Right atrium auricular region (tissue), 2 donors: Measurements from ENCODE around the gene GLUD1. TPM values are rescaled to one million over a fixed set of nuclear protein-coding genes. Genes with fewer than 3 reads are reported as not detected.
A peak's percentile ranks its signal among the peaks of the same experiment; 100 is the strongest.
"Not testable (repeated sequence)": the region's sequence is repeated elsewhere in the genome, so short reads cannot be mapped to it uniquely, and the experiment has no call there.

Experiments
- DNase-seq: peaks from one replicate; pipeline ENCODE4 v3.0.0-alpha.2; 2019; ENCODE audit warnings: low spot score
- H3K27ac ChIP-seq, 2 donors: fragments of 200-600 bp; sonication (generic); 1 replicate in 1 of 2; 2 replicates in 1 of 2; pipeline ENCODE4 v1.5.1; 2016 to 2019
- H3K27me3 ChIP-seq, 2 donors: fragments of 200-600 bp; sonication (generic); one replicate each; pipeline versions ENCODE4 v1.5.1 to v1.6.0; 2017 to 2019
- H3K36me3 ChIP-seq: fragments of 200-600 bp; sonication (generic); one replicate; pipeline ENCODE4 v1.5.1; 2016
- H3K4me1 ChIP-seq, 2 donors: fragments of 200-600 bp; sonication (generic); one replicate each; pipeline versions ENCODE4 v1.5.1 to v1.6.0; 2017 to 2019
- H3K4me3 ChIP-seq, 2 donors: fragments of 200-600 bp; sonication (generic); 1 replicate in 1 of 2; 2 replicates in 1 of 2; pipeline ENCODE4 v1.5.1; 2017 to 2019; ENCODE audit warnings: mild to moderate bottlenecking in 1 of 2, moderate library complexity in 1 of 2
- H3K9me3 ChIP-seq, 2 donors: fragments of 200-600 bp; sonication (generic); one replicate each; pipeline ENCODE4 v1.5.1; 2019
- CTCF ChIP-seq, 2 donors: fragments of 200-600 bp; sonication (generic); IDR thresholded peaks; one replicate each; pipeline ENCODE4 v1.5.1; 2019; ENCODE audit warnings: antibody characterized with exemption in 2 of 2
- total RNA-seq, 2 donors: library from RNA; depleted of rRNA; stranded (reverse); fragments of >200 nt; gene quantifications; one replicate each; pipeline ENCODE4 v1.1.0, GENCODE V29; 2016

The GLUD1 gene
- total RNA-seq, 2 donors from 2014 or later: 88.6 TPM

GRCh38 chr10:87105446-87106124 is 10.9 kb upstream of the GLUD1 start:
- no peak for DNase-seq
- no peak for TF ChIP-seq CTCF (IDR thresholded peaks at IDR 0.05)
- Histone ChIP-seq H3K27ac (no peak overlapping the region), H3K36me3 (peaks cover 20% of the 10 kb centered on the region), H3K27me3 (no peaks in the 10 kb centered on the region), H3K9me3 (no peaks in the 10 kb centered on the region), H3K4me1 (no peaks in the 10 kb centered on the region), H3K4me3 (no peak overlapping the region)

GRCh38 chr10:87104727-87105126 is 10.1 kb upstream of the GLUD1 start:
- not testable (repeated sequence) for H3K27ac ChIP-seq, H3K9me3 ChIP-seq, H3K4me1 ChIP-seq, H3K27me3 ChIP-seq, H3K4me3 ChIP-seq, DNase-seq
- H3K36me3 ChIP-seq: peaks cover 20% of the 10 kb centered on the region

GRCh38 chr10:87101996-87102395 is 7.4 kb upstream of the GLUD1 start:
- no peak for DNase-seq
- Histone ChIP-seq H3K27me3 (no peaks in the 10 kb centered on the region), H3K4me1 (no peaks in the 10 kb centered on the region), H3K4me3 (no peak overlapping the region), H3K27ac (no peak overlapping the region), H3K9me3 (no peaks in the 10 kb centered on the region), H3K36me3 (peaks cover 13% of the 10 kb centered on the region)
- TF ChIP-seq CTCF (IDR thresholded peaks at IDR 0.05): no peak

- H3K27ac ChIP-seq: peak overlapping the region; percentile 98 to 99
- DNase-seq: peak; percentile 85
- no peaks in the 10 kb centered on the region for H3K27me3 ChIP-seq
- H3K36me3 ChIP-seq: no peaks in the 10 kb centered on the region
- H3K4me3 ChIP-seq: peak overlapping the region; percentile 79 to 82
- peaks cover 0 to 32% of the 10 kb centered on the region in 2 donors for H3K4me1 ChIP-seq
- no peaks in the 10 kb centered on the region for H3K9me3 ChIP-seq
- peak in 1 of 2 donors; percentile 30 for TF ChIP-seq CTCF (IDR thresholded peaks at IDR 0.05)
Observed at GRCh38 chr10:87095236-87095945, 748 bp upstream of the GLUD1 start.

- TF ChIP-seq CTCF (IDR thresholded peaks at IDR 0.05): no peak
- peak overlapping the region; percentile 79 to 82 for H3K4me3 ChIP-seq
- H3K36me3 ChIP-seq: no peaks in the 10 kb centered on the region
- peak overlapping the region; percentile 89 to 99 for H3K27ac ChIP-seq
- no peaks in the 10 kb centered on the region for H3K9me3 ChIP-seq
- peaks cover 0 to 41% of the 10 kb centered on the region in 2 donors for H3K4me1 ChIP-seq
- H3K27me3 ChIP-seq: no peaks in the 10 kb centered on the region
- peak; percentile 79 for DNase-seq
Observed at GRCh38 chr10:87093632-87094372, 841 bp downstream of the GLUD1 start.
